Forelimb muscle (tissue), 1 donor: ENCODE results near the gene HMGCS2. TPM values are rescaled to one million over a fixed set of nuclear protein-coding genes. Genes with fewer than 3 reads are reported as not detected.
"Not testable (repeated sequence)": the region's sequence is repeated elsewhere in the genome, so short reads cannot be mapped to it uniquely, and the experiment has no call there.

Source experiments
- DNase-seq: peaks from one replicate; pipeline ENCODE4 v3.0.0-alpha.2; 2013; ENCODE audit warnings: low read depth
- polyA plus RNA-seq: library from polyadenylated mRNA; unstranded; fragments of 120-200 nt; gene quantifications from one replicate; pipeline ENCODE4 v1.2.1, GENCODE V29; 2013; ENCODE audit not compliant: insufficient read length

Gene HMGCS2
- polyA plus RNA-seq, 1 donor, result not detected

GRCh38 chr1:119790451-119791198 is 21.9 kb upstream of the HMGCS2 start:
- DNase-seq, result no peak

DNA sequence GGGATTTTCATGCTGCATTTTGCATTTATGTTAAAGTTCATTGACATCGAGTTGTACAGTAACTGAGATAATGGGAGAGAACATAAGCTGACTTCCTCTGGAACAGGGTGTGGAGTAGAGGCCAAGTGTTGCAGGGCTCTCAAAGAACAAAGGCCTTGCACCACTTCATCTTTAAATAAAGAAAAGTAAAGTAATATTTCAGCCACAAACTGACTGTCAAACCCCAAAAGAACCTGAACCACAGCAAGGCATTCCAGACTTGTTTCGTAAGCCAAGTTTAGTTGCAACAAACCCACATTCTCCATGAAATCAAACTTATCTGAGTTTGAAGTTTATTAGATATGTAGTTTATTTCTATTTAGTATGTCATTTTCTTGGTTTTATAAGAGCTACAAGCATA is 19.1 kb upstream of the HMGCS2 start:
- no peak for DNase-seq

DNA sequence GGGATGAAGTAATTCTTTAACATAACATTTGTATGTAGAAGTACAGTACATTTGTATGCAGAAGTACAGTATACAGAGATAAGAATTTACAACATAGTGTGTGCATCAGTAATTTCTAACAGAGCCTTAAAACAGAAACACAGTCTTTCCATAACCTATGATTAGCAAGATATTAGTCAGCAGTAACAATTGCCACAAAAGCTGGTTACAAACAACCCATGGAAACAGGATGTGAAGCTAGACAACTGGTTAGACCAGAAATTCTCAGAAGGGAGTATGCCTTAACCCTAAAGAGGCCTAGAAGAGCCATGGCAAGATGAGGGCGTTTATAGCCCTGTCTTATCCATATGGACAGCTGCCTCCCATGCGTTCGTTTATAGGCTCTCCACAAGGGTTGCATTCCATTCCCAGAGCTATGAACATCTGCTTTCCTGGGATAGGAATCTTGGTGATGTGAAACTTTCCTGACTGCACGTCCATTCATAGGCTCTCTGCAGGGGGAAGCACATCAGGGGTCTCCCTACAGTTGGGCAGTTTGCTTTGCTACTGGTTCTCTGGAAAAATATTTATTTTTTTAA is 17.9 kb upstream of the HMGCS2 start:
- DNase-seq, result not testable (repeated sequence)

GRCh38 chr1:119786046-119786445 is 17.3 kb upstream of the HMGCS2 start:
- DNase-seq, result not testable (repeated sequence)

GRCh38 chr1:119784191-119784781 is 15.6 kb upstream of the HMGCS2 start:
- no peak for DNase-seq

DNA sequence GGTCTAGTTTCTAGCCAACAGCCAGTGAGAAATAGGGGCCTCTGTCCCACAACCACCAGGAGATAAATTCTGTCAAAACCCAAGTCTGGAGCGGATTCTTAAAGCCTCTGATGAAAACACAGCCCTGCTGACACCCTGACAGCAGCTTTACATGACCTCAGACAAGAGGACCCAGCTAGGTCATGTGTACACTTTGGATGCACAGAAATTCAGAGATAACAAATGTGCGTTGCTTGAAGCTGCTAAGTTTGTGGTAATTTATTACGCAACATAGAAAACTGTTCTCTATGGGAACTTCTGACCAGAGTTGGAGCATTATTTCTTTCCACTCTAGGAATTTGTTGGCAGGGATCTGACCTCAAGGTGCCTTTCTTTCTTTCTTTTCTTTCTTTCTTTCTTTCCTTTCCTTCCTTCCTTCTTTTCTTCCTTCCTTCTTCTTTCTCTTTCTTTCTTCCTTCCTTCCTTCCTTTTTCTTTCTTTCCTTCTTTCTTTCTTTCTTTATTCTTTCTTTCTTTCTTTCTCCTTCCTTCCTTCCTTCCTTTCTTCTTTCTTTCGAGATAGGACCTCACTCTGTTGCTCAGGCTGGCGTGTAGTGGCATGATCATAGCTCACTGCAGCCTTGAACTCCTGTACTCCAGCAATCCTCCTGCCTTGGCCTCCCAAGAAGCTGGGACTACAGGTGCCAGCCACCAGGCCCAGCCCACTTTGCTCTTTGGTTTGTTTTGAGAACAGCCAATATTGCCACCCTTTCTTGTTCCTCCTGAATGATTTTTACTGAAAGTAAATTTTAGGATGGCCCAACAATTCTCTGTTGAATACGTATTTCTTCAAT is 14.9 kb upstream of the HMGCS2 start:
- no peak for DNase-seq

DNA sequence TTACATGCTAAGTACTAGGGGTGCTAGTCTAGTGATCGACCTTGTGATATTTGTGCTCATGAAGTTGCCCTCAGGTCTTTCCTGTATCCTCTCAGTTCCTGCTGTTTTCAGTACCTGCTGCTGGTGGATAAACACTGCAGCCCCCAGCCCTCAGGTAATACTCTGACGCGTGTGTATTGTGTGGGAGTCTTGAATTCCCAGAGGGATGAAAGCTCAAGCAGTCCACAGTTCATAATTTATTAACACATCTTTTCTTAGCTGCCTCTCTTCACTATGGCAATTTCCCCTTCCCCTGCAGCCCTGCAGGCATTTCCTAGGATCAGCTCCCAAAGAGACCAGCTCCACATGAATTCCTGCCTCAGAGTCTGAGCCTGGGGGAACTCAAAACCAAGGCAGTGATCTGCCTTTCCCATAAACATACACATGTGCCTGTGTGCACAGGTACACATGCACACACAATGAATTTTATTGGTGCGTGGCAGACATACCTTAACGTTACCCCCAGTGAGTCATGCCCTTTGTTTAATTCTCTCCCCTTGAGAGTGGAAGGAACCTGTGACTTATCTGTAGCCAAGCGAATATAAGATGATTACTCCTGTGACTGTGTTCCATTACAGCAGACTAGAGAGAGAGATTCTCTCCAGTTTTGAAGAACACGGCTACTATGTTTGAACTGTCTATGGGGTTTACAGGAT is 14.1 kb upstream of the HMGCS2 start:
- no peak for DNase-seq

- DNase-seq, result no peak
Measured at GRCh38 chr1:119781434-119782210, 12.9 kb upstream of the HMGCS2 start.

DNA sequence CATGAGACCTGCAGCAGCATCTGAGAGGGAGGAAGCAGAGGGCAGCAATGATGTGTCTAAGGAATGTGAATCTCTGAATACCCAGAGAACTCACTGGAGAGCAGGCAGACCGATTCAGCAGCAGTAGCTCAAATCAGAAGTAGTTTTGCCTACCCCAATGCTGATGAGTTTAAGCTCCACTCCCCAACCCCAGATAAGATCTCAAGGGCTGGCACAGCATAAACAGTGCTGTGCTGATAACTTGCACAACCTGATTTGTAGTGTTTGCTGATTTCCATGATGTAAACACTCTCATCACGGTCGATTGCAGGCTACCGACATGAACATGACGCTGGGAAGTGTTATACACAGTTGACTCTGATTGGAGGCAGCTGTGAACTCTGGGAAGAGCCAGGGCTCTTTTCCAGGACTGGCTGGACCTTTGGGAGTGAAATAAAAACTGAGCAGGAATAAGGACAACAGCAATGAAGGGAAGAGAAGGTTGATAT is 11.2 kb upstream of the HMGCS2 start:
- peak; percentile 67 for DNase-seq

DNA sequence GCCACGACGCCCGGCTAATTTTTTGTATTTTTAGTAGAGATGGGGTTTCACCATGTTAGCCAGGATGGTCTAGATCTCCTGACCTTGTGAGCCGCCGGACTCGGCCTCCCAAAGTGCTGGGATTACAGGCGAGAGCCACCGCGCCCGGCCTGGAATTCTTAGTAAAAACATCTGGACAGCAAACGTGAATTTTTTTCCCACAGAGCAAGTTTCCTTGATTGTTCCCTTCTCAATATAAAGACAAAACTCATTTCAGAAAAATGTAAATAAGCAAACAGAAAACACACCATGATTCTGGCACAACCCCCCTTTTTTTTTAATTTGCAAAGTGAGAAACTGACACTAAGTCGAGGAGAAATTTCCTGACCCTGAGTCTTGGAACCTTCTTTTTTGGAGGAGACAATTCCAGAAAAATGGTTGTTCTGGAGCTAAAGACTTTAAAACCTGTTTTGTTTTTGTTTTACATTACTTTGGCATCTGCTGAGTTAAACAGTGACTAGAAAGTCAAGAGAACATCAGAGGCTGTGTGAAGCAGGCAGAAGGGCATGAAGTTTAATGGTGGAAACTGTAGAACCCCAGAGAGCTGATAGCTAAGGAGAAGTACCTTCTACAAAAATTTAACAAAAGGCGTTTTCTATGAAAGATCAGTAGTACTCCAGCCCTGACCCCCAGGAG is 10.3 kb upstream of the HMGCS2 start:
- DNase-seq, result no peak

GRCh38 chr1:119778359-119778758 is 9.7 kb upstream of the HMGCS2 start:
- DNase-seq, result no peak

DNA sequence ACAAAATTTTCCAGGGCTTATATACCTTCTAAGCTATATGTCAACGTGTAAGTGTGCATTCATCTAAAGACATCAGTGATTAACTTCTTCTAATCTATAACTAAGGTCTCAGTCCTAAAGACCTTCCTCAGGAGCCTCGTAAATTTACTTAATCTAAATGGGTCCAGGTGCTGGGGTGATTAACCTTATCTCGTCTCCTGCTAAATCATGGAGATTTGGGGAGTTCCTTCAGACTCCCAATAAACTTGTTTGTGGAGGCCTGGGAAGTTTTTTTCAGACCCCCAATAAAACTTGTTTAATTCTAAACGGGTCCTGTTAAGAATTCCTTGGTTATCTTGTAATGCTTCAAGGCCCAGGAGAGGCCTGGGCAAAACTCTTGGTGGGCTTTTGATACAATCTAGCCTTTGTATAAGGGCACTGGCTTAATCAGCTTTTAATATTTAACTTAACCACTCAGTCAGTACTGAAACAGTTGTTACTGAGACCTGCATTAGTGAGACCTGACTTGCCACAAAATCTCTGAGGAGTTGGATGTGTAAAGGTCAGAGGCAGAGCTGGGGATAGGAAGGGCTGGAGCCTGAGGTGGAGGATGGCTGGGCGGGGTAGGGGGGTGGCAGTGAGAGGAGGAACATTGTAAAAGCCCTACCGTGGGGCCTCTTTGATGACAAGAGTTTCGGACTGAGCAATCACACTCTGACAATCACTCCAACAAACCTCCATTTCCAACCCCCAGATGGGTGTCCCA is 6.2 kb upstream of the HMGCS2 start:
- no peak for DNase-seq

GRCh38 chr1:119773711-119774241 is 5.1 kb upstream of the HMGCS2 start:
- no peak for DNase-seq

DNA sequence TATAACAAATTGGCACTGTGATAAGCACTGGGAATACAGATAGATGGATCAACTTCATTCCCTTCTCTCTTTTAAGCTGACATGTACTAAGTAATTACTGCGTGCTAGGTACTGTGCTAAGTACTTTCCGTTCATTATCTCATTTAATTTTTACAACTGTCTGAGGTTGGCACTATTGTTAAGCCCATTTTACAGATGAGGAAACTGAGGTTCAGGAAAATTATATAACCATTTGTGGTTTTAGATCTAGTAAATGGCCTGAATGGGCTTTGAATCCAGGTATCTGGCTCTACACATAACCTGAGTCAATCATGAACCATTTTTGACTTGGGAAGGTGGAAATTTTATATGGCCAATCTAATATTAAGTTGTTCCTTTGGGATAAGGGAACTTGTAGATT is 3.6 kb upstream of the HMGCS2 start:
- DNase-seq, result no peak

GRCh38 chr1:119771770-119772169 is 3.1 kb upstream of the HMGCS2 start:
- no peak for DNase-seq

DNA sequence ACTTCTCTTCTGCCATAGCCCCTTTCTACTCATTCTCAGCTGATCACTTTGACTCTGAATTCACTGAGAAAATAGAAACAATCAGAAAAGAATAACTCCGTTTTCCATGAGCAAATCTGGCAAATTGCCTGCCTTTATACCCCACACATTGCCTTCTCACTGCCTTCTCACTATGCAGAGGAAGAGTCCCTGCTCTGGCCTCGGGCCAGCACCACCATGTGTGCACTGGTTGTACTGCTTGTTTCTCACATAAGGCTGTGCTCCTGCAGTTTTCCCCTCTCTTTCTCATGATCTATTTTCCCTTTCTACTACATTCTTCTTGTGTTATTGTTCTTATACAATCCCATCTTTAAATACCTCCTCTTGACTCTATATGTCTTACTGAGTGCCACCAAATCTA is 2.3 kb upstream of the HMGCS2 start:
- DNase-seq, result no peak

DNA sequence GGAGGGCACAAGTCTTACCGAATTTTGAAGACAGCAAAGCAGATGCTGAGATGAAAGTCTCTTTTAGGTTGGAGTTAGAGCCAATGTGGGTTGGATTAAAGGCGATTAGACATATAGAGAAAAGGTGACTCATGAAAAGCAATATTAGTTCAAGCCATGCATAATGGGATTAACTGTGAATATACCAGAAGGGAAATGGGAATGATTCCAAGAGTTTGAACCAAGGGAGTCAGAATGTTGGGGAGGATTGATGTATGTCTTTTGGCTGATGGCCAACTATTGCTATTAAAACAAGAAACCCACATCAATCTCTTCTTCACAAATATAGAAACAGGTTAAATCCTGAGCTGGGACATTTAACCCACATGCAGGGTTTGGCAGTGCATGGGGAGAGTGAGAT is 1.2 kb downstream of the HMGCS2 start:
- no peak for DNase-seq

- DNase-seq, result no peak
Measured at GRCh38 chr1:119766374-119766794, 2.3 kb downstream of the HMGCS2 start.

DNA sequence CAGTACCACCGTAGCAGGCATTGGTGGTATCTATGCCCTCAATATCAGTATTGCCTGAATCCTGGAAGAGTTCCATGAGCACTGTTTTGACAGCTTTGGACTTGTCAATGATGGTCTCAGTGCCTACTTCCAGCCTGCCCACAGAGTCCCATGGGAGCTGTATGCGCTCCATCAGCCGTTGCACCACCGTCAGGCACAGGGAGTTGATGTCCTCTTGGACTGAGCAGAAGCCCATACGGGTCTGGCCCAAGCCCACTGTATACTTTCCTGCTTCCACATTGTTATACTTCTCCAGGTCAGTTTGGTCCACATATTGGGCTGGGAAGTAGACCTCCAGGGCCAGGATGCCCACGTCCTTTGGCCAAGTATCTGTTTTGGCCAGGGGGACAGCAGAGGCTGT is 4.5 kb downstream of the HMGCS2 start:
- no peak for DNase-seq
